NCI-H1105 treated with DMSO at 0.1 percent for 48 hours (cell line): ENCODE measurements around the gene ADAM23.

Source experiments
- DNase-seq: peaks from one replicate; lab custom pipeline; 2025; lab: John Stamatoyannopoulos, UW

ADAM23 gene

DNA sequence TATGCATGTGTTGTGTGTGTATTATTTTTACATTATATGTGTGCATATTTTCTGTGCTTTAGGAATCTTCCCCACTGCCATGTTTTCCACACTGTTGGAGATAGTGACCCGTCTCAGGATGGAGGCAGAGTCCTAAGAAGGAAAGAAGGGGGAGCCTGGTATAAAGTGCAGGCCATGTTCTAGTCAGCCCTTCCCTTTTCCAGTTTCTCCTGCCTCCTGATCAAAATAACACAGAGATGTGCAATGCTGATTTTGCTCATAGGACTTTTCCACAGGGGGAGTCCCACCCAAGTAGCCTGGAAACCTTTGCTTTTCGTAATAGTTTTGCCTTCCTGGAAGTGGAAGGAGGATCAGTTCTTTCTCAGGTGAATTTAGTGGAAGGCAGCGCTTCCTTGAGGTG lies 126.1 kb downstream of the ADAM23 start:
- DNase-seq, result no peak

DNA sequence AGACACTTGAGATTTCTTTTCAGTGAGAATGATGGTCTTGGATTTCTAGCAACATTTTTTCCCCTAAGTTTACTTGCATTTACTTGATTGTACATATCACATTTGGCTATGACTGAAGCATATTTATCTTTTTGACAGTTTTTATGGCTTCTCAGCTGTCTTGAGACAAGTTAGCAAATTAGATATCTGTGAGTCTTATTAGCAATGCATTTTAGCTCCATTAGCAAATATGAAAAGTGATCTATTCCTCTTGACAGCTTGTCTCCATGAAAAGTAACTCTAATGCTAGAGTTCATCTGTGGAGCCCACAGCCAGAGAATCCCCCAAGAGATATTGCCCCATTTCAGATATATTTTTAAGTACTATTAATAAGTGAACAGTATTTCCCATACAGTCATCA lies 126.9 kb downstream of the ADAM23 start:
- no peak for DNase-seq

DNA sequence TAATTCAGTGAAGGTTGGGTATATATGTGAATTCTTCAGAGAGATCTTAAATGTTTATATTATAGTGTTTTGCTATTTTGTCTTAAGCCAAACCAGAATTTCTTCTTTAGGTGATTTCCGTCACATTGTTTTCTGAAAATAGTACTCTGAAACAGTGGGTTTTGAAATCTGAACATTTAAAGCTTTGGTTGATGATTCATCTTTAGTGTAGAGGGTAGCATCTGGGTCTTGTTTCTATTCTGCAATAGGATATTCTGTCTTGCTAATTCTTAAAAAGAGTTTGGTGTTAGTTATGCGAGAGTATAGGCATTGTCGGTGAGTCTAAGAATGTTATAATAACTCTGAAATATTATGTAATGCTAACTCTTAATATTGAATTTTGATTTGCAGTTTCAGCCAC lies 129.4 kb downstream of the ADAM23 start:
- DNase-seq, result no peak

DNA sequence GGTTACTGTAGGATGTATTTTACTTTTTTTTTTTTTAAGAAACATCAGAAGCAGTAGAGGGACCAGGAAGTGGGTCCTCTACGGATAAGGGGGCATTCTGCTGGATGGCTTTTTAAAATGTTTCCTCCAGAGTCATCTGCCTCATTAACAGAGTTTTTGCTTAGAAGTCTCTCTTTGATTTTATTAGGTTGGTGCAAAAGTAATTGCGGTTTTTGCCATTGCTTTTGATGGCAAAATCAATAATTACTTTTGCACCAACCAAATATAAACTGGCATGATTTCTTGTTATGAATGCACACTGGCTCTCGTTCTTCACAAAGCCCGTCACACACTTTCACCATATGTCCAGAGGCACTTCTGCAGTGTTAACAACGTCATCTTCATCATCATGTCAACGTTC lies 130.5 kb downstream of the ADAM23 start:
- DNase-seq, result no peak

DNA sequence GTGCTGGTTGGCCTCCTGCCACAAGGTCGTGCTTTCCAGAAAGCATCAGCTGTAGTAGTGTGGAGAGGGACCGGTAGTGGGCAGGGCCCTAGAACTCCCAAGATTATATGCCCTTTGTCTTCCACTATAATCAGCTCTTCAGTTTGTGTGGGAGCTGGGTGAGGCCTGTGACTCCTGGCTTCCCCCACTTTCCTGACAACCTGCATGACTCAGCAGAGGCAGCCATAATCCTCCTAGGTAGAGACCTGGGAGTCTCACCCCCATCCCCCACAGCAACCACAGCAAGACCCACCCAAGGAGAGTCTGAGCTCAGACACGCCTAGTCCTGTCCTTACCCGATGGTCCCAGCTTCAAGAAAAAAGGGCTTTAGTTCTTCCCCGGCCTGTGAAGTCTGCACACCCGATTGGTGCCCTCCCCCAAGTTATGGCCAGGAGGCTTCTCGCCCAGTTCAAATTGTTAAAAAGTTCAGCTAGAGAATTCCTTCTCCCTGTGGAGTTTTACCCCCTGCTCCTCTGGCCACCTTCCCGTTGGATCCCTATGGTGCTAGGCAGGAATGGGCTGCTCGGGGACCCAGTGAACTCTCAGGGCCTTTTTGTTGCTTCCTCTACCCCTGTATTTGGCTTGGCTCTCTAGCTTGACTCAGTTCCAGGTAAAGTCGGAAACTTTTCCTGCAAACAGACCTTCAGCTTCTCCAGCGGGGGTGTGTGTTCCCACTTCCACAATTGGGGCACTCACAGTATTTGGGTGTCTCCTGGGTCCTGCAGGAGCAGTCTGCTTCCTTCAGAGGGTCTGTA lies 141.2 kb downstream of the ADAM23 start:
- no peak for DNase-seq

DNA sequence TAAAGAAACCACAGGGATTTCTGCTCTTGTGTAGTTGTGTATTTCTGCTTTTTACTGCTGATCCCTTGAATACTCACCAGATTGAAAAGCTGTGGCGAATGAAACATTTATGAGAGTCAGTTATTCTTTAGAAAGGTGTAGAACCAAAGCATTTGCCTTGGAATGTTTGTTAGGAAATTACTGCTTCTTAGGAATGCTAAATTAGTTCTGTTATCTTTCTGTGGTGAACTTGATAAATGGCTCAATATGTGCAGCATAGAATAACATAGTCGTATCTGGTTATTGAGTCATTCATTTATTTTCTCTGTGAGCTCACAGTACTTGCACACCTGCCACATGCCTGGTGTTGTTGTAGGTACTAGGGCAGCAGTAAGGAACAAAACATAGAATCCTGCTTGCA lies 142.0 kb downstream of the ADAM23 start:
- DNase-seq, result no peak

DNA sequence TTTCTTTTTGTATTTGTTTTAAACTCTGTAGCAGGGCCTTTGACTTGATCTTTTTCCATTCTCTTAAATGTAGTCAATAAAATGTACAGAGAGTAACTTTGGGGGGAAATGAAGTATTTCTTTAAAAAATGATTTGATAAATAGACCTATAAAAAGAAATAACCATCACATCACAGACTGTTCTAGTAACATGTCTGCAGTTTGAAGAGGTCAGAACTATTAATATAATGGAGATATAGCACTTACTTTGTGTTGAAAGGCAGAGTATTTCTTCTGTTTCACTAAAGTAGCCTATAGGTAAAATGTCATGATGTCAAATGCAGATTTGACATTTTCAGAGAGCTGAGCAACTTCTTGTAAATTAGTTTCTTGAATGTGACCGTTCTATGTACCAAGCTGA lies 143.3 kb downstream of the ADAM23 start:
- no peak for DNase-seq

DNA sequence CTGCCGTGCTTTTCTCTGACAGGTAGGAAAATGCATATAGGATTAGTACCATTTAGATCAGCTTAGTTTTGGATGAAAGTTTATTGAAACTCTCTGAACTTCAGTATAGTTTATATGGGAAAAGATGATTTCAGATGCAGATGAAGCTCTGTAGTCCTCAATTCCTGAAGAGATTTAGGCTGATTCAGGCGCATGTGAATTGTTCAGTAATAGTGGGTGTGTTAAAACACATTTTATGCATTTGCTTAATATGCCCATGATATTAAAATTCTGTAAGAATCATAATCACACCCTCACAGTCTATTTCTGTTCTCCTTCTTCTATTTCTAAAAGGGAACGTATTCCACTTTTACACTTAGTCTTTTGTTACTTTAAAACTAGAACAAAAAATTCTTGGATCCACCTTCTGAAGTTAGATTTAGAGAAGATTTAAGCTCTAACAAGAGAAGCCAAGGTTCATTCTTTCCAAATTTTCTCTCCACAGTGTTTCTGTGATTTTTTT lies 154.4 kb downstream of the ADAM23 start:
- no peak for DNase-seq

DNA sequence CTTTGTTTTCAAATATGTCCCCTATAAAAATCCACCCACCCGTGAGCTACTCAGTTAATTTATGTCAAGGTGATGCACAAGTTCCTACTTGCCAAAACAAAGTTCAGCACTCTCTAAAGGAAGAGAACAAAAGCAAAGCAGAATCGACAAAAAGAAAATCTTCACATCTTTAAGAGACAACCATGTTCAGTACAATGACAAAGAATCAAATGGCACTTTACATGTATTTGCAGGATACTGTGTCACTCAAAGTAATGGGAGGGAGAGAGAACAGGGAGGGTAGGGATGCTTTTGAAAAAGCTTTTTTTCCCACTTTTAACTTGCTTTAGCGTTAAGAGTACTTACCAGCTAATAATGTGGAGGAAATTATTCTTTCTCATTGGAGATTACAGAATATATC lies 159.9 kb downstream of the ADAM23 start:
- peak; percentile 6 for DNase-seq

DNA sequence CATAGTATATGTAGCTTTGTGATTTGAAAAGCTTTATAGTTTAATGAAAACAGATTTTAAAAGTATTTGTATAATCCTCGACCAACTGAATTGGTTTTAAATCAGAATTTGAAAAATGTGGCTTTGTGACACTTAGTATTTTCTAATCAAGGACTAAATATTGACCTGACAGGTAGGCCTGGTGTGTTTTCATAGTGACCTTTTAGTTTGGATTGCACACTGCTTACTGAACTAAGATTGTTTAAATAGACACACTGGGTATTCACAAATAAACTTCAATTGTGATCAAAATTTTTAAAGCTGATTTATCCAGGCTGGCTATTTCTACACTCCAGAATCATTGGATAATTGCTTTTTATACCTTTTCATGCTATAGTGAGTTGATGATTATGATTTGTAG lies 167.1 kb downstream of the ADAM23 start:
- no peak for DNase-seq

DNA sequence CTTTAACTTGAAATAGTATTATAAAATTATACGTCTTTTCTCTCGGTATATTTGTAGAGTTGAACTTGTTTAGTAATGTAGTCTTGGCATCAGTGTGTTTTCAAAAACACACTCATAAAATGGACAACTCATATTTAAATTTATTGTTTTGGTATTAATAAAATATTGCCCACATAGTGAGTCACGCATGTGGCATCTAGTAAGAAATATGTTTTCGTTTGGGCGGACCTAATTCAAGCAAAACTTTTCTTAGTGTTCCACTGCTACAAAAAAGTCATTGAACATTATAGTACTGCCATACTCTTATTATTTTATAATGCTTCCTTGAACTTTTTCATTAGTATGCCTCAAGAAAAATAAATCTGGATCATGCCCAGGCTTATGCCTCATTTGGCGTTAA lies 167.9 kb downstream of the ADAM23 start:
- no peak for DNase-seq

DNA sequence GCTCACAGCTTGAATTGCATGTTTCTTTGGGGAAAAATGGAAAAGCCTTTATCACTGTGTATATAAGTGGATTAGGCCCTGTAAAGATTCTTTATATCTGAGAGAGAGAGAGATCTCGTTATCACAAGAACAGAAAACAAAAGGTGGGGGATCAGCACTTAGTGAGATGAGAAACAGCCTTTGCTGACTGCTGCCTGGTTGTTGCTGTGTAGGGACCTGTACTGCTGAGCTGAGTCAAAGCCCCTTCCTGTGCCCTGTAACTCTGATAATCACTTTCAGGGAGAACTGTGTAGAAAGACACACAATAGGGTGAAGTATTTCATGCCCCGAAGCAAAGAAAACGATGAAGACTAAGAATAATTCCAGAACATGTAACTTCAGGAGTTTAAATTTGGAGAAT lies 168.4 kb downstream of the ADAM23 start:
- no peak for DNase-seq

DNA sequence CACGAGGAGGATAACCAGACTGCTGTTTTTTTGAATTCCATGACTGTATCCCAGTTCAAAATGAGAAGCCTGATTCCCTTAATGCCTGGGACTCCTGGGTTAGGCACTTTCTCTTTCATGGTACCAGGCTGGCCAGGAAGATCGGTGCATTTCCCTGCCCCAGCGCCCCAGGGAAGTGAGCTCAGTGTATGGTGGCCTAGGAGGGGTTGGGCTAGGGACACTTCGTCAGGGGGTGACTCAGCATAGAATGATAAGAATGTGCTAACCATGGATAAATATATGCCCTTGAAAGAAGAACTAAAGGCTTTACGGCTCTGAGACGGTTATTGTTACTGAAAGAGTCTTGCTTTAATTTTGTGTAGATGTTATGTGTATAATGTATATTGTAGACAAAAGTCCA lies 171.5 kb downstream of the ADAM23 start:
- DNase-seq, result no peak

DNA sequence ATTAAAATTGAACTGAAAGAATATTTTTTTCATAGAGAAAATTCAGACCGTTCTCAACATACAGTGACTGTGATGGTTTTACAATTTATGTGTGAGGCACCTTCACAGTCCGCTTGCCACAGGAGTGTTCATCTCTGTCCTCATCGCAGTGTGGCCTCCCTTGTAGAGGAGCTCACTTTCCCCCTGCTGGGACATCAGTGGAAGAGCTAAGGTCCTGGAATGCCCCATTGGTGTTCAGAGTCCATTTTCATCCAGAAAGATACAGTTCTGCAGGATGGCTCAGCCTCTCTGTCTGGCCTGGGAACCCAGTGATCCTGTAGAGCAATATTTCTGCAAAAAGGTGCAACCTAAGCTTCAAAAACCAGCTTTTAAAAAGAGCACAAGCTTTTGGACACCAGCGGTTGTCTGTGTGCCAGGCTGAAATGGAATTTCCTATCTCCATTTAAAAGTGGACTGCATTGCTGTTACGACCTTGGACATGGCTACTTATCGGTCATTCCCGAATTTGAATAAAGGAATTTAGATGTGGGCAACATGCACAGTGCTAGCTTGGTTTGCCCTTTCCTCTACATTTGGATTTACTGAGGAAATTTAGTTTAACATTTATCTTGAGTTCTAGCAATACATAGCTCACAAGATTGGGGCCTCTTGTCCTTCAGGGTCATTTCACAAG lies 172.2 kb downstream of the ADAM23 start:
- DNase-seq, result no peak

DNA sequence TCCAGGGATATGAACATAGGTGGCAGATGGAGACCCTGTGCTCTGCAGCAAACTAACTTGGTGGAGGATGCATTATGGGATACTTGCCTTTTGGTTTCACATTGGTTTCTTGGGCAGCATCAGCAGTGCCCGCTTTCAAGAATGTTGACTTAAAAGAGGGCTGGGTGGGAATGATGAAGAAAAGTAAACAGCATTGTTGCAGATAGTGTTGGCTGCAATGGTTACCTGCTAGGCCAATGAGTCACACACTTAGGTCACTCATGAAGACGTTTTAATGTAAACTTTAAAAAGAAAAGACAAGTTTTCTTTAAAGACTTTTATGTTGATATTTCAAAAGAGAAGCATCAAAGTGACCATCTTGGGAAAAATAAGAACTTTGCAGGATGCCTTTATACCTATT lies 172.8 kb downstream of the ADAM23 start:
- DNase-seq, result no peak

DNA sequence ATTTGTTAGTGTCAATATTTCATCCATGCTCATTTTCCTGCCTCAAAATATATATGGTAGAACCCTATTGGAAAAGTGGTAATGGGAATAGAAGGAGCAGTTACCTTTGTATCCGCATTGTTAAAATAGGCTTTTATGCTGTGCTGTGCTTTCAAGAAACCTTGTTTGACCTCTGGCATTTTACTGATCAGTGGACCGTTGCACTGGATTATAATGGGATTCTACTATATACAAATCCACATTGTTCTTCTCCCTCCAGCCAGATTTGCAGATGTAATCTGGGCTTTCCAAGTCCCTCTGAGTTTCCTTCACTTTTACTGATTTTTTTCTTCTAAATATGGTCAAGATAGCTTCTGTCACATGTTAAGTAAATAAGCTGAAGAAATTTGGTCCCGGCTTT lies 175.7 kb downstream of the ADAM23 start:
- no peak for DNase-seq

DNA sequence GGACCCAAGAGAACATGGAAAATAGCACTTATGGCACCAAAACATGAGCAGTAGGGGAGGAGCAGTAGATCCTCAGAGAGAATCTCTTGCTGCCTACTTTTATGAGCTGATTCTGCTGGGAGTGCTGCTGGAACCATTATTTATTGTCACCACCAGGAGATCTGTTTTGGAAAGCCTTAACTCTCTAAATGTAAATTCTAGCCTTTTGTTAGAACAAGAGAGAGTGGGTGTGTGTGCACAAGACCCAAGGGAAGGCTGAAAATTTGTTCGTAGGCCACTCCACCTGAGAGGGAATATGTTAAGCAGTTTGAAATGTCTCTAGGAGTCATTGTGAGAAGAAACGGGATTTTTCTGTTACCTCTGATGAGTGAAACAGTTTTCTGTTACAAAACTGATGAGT lies 182.8 kb downstream of the ADAM23 start:
- no peak for DNase-seq

DNA sequence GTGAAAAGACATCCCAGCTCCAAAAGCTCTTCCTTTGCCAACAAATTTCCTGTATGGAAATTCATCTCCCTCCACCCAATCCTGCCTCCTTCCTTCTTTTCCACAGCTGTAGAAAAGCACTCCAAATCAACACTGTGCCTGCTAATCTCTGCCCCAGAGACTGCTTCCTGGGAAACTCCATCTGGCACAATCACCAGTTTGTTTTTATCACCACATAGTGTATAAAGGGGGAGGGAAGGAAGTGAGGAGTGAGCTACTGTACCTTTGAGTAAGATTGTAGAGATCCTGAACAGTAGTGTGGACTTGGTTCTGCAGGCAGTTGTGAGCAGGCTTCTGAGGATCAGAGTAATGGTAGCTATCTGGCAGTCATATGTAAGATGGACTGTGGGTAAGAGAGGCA lies 184.3 kb downstream of the ADAM23 start:
- no peak for DNase-seq

DNA sequence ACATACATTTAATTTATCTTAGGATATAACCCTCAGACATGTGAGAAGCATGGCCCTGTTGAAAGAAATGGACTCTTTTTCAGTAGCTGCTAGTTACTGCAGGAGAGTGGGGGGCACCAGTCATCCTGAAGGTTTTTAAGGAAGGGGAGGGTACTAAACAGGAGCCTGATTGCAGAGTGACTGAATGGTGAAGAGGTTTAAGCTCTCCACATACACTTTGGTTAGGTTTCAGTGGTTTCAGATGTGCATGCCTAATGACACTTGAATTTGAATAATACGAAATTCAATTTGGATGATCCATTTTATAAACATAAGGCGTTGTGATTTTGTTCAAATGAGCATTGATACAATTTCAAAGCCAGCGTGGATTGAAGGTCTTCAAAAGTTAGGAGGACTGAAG lies 188.0 kb downstream of the ADAM23 start:
- no peak for DNase-seq

DNA sequence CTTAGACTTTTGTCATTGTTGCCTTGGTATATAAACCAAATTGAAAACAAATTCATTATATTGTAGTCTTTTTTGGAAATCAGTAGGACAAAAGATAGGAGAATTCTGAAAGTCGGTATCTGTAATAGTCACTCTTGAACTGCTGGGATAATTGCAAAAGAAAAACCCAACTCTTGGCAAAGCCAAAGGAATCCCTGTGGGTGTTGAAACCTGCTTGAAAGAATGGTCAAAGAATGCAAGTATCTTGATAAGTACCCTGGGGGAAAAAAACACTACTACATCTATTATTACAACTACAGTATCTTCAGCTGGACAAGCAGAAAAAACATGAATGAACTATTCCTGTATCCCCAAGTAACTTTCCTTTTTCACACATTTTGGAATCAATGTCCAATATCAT lies 191.7 kb downstream of the ADAM23 start:
- no peak for DNase-seq

DNA sequence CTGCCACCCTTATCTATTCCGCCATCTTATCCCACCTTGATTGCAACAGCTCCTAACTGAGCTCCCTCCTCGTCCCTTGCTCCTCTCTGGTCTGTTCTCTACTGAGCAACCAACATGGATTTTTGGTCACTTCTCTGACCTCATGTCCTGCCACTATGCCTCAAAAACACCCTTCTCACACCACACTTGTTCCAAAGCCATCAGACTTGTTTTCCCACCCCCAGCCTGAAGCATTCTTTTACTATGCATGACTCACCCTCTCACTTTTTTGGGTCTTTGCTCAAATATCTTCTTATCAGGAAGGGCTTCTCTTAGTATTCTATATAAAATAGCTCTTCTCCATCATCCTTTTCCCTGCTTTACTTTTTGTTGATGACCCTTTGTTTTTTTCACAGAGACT lies 196.3 kb downstream of the ADAM23 start:
- no peak for DNase-seq

DNA sequence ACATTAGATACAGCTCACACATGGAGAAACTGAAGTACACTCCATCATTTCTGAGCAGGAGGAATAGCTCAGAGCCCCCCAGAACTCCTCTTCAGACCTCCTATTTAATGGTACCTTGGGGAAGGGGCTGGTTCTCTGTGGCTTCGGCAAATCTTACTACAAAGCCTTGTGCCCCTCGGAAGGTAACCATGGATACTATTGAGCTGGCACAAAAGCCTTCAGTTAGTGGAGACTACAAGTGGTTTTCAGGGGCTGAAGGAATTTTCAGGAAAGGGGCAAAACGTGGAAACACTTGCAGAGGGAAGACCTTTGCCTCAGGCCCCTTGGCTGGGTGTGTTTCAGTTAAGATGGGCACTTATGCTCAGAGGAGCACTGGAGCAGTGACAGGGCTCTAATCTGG lies 197.9 kb downstream of the ADAM23 start:
- no peak for DNase-seq

DNA sequence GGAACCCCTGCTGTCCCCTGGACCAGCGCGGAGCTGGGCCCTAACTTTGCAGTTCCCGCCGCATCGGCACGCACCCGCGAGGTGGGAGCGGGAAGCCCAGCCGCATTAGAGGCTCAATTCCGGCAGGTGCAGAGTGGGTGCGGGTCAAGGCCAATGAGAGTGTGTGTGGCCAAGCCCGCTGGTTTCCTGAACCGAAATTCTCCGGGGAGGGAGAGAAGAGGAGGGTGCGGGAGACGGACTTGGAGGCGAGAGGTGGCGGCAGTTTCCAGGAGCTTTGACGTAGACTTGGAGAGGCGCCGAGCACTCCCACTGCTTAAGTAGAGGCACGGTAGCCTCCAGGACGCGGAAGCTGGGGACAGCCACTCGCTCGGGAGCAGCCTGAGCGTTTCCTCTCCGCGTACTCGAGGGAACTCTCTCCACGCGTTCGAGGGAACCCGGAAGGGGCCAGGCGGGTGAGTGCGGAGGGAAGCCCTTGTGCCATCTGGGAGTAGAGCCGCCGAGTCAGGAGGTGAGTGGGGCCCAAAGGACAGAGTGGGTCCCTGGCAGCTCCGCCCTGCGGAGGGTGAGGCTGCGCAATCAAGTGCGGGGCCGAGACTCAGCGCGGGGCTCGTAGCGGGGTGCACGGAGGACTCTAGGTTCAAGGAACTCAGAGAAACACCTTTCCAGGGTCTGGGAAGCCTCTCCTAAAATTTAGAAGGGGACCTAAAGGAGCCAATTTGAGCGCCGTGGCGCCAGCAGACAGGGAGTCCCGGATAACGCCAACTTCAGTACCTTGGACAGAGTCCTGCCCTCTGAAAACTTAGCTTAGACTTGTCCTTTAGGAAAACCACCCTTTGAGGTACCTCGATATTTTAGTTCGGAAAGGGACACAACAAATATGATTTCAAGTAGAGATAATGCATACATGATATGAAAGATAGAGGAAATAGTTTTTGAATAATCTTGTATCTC lies 199.0 kb downstream of the ADAM23 start, which contains the start of gene FAM237A:
Gene FAM237A (plus strand): TSS at position 413 of the 951 bp plus-strand sequence. CDS start 1,750 bp downstream, outside the sequence.
- no peak for DNase-seq
